Calu3 (cell line): Measurements from ENCODE around the gene TJP3. TPM values are rescaled to one million over a fixed set of nuclear protein-coding genes. Genes with fewer than 3 reads are reported as not detected.

ENCODE experiments used
- BruUV-seq: library from RNA; stranded (reverse); fragments of 400-500 nt; replicated peaks from 2 replicates; lab custom pipeline; 2021; lab: Mats Ljungman, UMichigan
- CTCF ChIA-PET: fragments of 300-600 bp; sonication (Branson Sonifier 250); formaldehyde crosslinking; loops from one replicate; lab custom pipeline; 2022; ENCODE audit warnings: antibody characterized with exemption; lab: Charles Lee
- DNase-seq: peaks from one replicate; pipeline ENCODE4 v3.0.0; 2022
- H3K27ac Mint-ChIP-seq: one replicate; pipeline ENCODE4 v1.8.0; 2022; ENCODE audit warnings: mixed read lengths; ENCODE audit not compliant: unreplicated experiment
- H3K27me3 Mint-ChIP-seq: one replicate; pipeline ENCODE4 v1.8.0; 2022; ENCODE audit warnings: mixed read lengths; ENCODE audit not compliant: unreplicated experiment
- H3K36me3 Mint-ChIP-seq: one replicate; pipeline ENCODE4 v1.8.0; 2022; ENCODE audit warnings: mild to moderate bottlenecking, moderate library complexity, mixed read lengths; ENCODE audit not compliant: insufficient read depth, unreplicated experiment
- H3K4me1 Mint-ChIP-seq: one replicate; pipeline ENCODE4 v1.8.0; 2022; ENCODE audit warnings: mild to moderate bottlenecking, low read depth, mixed read lengths; ENCODE audit not compliant: unreplicated experiment
- H3K4me3 Mint-ChIP-seq: one replicate; pipeline ENCODE4 v1.8.0; 2022; ENCODE audit warnings: mild to moderate bottlenecking, low read depth, moderate library complexity, mixed read lengths; ENCODE audit not compliant: unreplicated experiment
- H3K9me3 Mint-ChIP-seq: one replicate; pipeline ENCODE4 v1.8.0; 2022; ENCODE audit warnings: low read depth, mixed read lengths; ENCODE audit not compliant: unreplicated experiment
- intact Hi-C: fragments of 100-400 bp; cut with micrococcal nuclease; formaldehyde crosslinking; loops from one replicate; pipeline ENCODE4 v1.10.0; 2022; ENCODE audit not compliant: unreplicated experiment
- total RNA-seq: library from RNA; stranded (reverse); gene quantifications from 2 replicates; pipeline ENCODE4 v1.2.3, GENCODE V29; 2022
- TF ChIP-seq, protein P1 (sequence below): fragments of 200-600 bp; IDR thresholded peaks from one replicate; pipeline ENCODE4 v1.8.0; 2022; ENCODE audit warnings: antibody characterized with exemption; ENCODE audit not compliant: unreplicated experiment

The TJP3 gene
- total RNA-seq, 1 experiment from 2014 or later: 84.8 TPM

DNA sequence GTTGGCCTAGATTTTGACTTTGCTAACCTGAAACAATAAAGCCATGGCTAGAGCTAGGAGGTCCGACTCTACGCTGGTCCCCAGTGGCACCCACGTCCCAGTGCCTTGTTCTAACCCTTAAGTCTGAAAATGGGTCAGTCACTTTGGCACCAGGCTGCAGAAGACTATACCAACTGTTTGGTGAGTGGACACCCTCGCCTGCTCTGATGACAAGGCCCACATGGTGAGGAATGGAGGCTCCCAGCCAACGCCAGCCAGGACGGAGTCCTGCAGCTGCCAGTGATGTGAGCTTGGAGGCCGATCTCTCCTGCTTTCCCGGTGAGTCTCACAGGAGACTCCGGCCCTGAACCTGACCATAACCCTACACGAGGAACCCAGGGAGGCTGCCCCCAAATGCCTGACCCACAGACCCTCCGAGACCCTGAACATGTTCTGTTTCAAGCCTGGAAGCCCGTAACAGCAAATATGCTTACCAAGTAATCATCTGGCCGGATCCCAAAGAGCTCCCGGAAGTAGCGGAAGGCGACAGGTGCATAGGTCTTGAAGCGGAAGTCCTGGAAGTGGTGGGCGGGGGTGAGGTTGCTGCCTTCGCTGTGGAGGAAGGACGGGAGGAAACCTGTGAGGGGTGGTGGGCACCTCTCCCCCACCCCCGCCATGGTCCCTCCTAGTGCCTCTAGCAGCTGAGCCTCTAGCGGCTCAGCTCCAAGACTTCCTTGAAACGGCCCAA, 47.5 kb upstream of the TJP3 start:
- Mint-ChIP-seq H3K9me3 (no peaks in the 10 kb centered on the region), H3K4me1 (no peaks in the 10 kb centered on the region)

DNA sequence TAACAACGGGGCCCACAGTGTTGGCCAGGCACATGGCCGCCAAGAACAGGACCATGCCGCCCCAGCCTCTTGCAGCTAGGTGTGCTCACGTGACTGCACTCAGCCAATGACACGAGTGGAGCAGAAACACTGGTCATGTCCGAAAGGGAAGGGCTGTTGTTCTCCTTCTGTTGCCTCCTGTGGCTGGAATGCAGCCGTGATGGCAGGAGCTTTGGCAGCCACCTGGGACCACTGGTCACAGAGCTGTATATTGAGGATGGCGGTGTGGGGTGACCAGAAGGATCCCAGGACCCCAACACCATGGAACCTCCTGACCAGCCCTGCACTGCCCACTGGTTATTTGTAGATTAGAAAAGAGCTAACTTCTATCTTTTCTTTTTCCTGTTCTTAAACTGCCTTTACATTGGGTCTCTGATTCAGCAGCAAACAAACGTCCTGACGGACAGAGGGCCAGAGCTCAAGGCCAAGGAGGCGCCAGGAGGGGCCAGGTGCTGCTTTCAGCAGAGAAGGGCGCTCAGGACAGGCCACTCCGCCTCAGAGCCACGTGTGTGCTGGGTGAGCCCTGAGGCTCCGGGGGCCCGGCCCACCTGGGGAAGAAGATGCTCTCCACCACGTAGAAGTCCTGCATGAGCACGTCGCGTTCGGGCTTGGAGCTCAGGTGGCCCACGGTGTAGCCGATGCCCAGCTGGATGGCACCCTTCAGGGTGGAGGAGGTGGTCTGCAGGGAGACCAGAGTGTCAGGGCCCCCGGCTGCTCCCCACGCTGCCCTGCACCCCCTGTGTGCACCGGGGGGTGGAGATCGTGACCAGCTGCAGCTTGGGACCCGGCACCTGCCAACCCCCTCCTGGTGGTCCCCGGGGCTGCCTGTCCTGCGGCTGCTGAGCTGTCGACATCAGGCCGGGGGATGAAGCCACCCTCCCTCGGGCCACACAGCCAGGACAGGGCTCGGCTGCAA, 46.6 kb upstream of the TJP3 start:
- intact Hi-C loops: no loop called here
- DNase-seq: no peak
- no peaks in the 10 kb centered on the region for H3K27me3 Mint-ChIP-seq
- H3K4me1 Mint-ChIP-seq: no peaks in the 10 kb centered on the region
- H3K9me3 Mint-ChIP-seq: no peaks in the 10 kb centered on the region
- no TSS peak for BruUV-seq
- no peak overlapping the region for H3K4me3 Mint-ChIP-seq
- H3K36me3 Mint-ChIP-seq: peaks cover 20% of the 10 kb centered on the region
- no peak overlapping the region for H3K27ac Mint-ChIP-seq
- TF ChIP-seq, protein P1, sequence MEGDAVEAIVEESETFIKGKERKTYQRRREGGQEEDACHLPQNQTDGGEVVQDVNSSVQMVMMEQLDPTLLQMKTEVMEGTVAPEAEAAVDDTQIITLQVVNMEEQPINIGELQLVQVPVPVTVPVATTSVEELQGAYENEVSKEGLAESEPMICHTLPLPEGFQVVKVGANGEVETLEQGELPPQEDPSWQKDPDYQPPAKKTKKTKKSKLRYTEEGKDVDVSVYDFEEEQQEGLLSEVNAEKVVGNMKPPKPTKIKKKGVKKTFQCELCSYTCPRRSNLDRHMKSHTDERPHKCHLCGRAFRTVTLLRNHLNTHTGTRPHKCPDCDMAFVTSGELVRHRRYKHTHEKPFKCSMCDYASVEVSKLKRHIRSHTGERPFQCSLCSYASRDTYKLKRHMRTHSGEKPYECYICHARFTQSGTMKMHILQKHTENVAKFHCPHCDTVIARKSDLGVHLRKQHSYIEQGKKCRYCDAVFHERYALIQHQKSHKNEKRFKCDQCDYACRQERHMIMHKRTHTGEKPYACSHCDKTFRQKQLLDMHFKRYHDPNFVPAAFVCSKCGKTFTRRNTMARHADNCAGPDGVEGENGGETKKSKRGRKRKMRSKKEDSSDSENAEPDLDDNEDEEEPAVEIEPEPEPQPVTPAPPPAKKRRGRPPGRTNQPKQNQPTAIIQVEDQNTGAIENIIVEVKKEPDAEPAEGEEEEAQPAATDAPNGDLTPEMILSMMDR: no peak
- CTCF ChIA-PET: no interaction called here

More for the DNA sequence above, 47.5 kb upstream of the TJP3 start:
- Mint-ChIP-seq H3K27me3 (no peaks in the 10 kb centered on the region), H3K27ac (no peak overlapping the region), H3K36me3 (peaks cover 24% of the 10 kb centered on the region), H3K4me3 (no peak overlapping the region)
- TF ChIP-seq, protein P1: no peak
- no TSS peak for BruUV-seq
- DNase-seq: no peak
- intact Hi-C loops: no loop called here
- CTCF ChIA-PET: no interaction called here

DNA sequence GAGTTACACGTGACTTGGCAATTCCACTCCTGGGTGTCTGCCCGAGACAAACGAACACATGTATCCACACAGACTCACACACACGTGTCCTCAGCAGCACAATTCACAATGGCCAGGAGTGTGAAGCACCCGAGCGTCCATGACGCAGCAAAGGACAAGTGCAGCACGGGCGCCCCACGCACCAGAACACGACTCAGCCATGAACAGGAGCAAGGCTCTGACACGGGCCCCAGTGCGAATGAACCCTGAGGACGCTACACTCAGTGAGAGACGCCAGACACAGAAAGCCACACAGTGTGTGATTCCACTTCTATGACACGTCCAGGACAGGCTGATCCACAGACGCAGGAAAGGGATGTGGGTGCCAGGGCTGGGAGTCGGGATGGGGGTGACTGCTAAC, 44.3 kb upstream of the TJP3 start:
- H3K4me3 Mint-ChIP-seq: no peak overlapping the region
- H3K27me3 Mint-ChIP-seq: no peaks in the 10 kb centered on the region
- CTCF ChIA-PET: no interaction called here
- H3K36me3 Mint-ChIP-seq: peaks cover 14% of the 10 kb centered on the region
- TF ChIP-seq, protein P1: no peak
- intact Hi-C loops: no loop called here
- H3K4me1 Mint-ChIP-seq: no peaks in the 10 kb centered on the region
- no peaks in the 10 kb centered on the region for H3K9me3 Mint-ChIP-seq
- no peak for DNase-seq
- H3K27ac Mint-ChIP-seq: no peak overlapping the region
- BruUV-seq: no TSS peak

DNA sequence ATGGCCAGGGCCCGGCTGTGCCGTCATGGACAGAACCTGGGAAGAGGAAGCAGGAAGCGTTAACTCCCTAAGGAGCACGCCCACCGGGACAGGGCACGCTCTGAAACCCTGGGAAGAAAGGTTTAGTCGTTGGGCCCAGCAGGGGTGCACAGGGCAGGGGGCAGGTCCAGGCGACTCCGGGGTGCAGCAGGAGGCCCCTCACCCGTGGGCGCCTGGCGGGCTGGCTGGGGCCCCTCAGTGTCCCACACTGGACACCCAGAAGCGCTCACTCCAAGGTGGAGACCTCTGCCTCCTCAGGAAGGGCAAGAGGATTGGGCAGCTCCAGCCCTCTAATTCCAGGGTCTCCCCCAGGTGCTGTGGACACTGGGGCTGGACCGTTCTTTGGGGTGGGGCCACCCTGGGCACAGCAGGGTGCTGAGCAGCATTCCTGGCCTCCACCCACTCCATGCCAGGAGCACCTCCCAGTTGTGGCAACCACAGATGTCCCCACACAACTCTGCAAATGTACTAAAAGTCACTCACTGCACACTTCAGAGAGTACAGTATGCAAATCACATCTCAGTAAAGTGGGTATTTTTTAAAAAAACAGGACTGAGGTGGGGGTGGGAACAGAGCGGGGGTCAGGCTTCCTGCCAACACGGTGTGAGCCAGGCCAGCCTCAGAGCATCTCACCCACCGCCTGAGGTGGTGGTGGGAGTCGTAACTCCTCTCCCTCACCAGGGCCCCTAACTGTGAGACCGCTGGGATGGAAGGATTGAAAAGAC, 43.1 kb upstream of the TJP3 start:
- Mint-ChIP-seq H3K9me3 (no peaks in the 10 kb centered on the region), H3K27me3 (no peaks in the 10 kb centered on the region), H3K36me3 (peaks cover 12% of the 10 kb centered on the region), H3K27ac (no peak overlapping the region), H3K4me1 (no peaks in the 10 kb centered on the region), H3K4me3 (no peak overlapping the region)
- BruUV-seq: no TSS peak
- intact Hi-C loops: no loop called here
- TF ChIP-seq, protein P1: no peak
- no peak for DNase-seq
- CTCF ChIA-PET: no interaction called here
